Measurements from ENCODE around the gene MSX2.
A peak's percentile ranks its signal among the peaks of the same experiment; 100 is the strongest.
"Not testable (repeated sequence)": the region's sequence is repeated elsewhere in the genome, so short reads cannot be mapped to it uniquely, and the experiment has no call there.

Gene MSX2

GRCh38 chr5:174733836-174734235, 9.5 kb downstream of the MSX2 start:
- DNase-seq: no peak

GRCh38 chr5:174734571-174735497, 10.5 kb downstream of the MSX2 start:
- DNase-seq: no peak

DNA sequence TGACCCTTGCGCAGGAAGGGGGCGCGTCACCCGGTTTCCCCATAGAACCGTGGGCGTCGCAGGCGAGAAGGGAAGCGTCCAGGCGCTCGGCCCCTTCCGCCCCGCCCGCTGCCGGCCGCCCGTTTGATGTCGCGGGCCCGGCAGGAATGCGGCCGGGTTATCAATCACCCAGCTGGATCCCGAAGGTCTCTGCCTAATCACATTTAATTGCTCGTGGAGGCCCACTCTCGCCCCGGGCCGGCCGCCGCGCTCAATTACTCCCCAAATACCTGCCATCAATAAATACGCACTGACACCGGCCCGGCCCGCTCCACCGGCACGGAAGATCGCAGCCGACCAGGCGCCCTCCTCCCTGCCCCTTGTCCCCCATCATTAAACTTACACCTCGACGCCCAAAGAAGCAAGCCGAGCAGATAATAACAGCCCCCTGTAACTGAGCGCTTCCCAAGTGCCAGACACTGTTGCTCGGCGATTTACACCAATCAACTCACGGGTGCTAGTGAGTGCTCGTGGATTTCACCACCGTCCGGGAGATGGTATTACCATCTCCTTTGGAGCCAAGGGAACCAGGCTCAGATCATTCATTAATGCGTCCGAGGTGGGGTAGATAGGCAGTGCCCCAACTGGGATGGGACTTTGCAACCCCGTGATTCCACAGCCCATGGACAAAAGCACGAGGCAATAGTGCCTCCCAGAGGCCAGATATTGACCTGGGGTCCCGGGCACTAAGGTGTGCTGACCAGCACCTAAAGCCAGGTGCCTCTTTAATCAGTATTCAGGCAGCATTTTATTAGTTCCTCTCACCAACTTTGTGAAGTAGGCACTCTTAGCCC, 11.3 kb downstream of the MSX2 start:
- DNase-seq: no peak

GRCh38 chr5:174736331-174736721, 11.9 kb downstream of the MSX2 start:
- DNase-seq: peak; percentile 96

DNA sequence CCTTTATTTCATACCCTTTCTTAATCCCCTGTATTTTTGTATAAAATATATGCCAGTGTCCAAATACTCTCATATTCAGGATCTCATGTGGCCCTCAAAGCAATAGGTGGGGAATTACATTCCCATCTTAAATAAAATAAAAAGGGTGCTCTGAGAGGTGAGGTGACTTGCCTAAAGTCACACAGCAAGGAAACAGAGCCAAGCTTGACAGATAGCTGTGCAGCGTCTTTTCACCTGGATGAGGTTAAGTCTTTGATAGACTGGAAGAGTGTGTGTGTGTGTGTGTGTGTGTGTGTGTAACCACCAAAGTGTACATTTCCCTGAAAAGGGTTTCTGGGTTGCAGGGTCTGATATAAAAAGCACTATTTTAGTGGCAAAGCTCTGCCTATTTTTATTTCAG, 12.4 kb downstream of the MSX2 start:
- no peak for DNase-seq

DNA sequence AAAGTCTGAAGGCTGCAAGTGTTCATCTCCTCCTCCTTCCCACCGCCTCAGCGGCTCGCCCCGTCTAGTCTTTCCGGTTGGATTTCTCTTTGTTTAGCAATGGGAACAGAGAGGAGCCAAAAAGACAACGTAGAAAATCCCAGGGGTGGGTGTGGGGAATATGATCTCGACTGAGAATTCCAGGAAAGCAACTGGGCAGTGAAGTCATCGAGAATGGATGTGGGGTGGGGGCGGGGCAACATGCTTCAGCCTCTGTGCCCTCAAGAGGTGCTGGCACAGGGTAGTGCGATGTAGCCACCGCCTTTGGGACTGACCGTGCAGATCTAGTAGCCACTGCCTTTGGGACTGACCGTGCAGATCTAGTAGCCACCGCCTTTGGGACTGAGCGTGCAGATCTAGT, 12.9 kb downstream of the MSX2 start:
- DNase-seq: peak; percentile 86

GRCh38 chr5:174741352-174741751, 17.0 kb downstream of the MSX2 start:
- DNase-seq: no peak

DNA sequence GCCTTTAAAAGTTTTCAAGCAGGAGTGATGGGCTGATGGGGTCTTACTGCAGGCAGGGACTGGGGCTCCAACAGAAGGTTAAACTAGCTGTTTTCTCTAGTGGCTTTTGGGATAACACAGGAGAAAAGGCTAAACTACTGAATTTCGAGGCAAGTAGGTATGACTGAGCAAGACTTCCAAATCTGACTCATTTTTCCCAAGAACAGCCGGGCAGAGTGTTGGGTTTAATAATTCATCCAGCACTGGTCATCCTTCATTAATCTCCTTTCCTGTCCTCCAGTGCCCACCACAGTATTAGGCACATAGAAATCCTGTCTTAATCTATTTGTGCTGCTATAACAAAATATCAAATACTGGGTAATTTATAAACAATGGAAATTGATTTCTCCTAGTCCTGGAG, 20.5 kb downstream of the MSX2 start:
- DNase-seq: no peak

DNA sequence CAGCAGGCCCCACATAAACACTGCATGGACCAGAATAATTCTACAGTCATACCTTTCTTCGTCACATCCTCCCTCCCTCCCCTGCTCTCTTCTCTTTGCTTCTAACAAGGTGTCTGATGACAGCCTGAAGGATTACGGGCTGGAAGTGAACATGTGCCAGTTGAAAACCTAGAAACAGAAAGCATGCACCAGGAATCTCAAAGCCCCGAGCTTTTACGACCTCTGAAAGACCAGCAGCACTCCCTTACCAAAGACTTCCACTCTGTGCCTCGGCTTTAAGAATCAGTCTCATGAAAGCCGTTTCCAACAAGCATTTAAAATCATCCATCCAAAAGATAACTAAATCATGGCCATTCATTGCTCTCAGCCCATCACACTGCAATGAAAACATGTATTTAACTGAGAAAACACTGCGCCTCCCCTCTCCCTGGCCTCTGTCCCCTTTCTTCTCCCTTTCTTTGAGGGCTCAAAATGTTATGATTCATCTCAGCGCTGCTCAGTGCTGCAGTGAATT, 21.3 kb downstream of the MSX2 start:
- no peak for DNase-seq

DNA sequence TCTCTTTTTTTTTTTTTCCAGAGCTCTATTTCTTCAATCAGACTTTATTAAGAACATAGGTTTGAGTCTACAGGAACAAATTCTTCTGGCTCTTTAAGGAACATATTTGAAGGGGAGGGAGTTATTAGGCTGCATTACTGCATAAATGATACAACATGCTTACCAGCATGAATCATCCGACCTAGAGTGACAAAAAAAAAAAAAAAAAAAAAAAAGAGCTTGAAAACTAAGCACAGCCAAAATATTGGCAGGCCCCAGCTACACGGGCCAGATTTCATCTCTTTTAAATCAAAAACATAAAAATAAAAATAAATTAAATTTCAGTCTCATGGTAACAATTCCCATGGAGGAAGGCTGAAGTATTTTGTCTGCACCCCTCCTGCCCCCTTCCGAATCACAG, 26.3 kb downstream of the MSX2 start:
- DNase-seq: peak; percentile 91

GRCh38 chr5:174751154-174752000, 27.0 kb downstream of the MSX2 start:
- peak; percentile 30 for DNase-seq

DNA sequence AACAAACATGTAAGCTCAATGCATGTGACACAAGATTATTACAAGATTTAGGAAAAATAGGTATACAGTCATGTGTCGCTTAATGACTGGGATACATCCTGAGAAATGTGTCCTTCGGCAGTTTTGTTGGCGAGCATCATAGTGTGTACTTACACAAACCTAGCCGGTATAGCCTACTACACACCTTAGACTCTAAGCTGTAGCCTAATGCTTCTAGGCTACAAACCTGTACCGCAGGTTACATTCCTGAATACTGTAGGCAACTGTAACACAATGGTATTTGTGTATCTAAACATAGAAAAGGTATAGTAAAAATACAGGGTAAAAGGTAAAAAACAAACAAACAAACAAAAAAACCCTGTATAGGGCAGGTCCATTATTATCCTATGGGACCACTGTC, 27.7 kb downstream of the MSX2 start:
- no peak for DNase-seq

DNA sequence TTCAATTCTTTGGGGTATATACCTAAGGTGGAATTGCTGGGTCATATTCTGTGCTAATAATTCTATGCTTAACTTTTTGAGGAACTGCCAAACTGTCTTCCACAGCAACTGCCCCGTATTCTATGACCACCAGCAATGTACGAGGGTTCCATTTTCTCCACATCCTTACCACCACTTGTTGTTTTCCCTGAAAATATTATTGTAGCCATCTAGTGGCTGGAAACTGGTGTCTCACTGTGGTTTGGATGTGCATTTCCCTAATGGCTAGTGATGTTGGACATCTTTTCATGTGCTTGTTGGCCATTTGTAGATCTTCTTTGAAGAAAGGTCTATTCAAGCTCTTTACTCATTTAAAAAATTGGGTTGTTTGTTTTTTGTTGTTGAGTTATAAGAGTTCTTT, 30.7 kb downstream of the MSX2 start:
- peak; percentile 52 for DNase-seq

DNA sequence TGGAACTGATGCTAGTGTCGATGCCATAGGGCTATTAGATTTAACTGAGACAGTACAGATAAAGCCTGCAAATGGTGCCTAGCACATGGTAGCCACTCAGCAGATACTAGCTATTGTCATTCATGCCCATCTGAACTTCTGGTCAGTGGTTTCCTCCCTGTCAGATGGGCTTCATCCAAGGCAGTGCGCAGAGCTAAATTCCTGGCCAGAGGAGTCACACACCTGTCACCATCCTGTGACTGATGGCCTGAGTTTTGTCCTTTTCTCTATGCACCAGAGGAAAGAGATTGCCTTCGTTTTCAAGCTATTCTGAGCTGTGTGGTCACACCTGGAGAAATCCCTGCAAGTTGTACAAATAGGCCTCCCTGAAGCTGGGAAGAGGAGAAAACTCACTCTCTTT, 34.7 kb downstream of the MSX2 start:
- DNase-seq: no peak

- DNase-seq: peak; percentile 91
Observed at GRCh38 chr5:174760721-174761120, 36.3 kb downstream of the MSX2 start.

DNA sequence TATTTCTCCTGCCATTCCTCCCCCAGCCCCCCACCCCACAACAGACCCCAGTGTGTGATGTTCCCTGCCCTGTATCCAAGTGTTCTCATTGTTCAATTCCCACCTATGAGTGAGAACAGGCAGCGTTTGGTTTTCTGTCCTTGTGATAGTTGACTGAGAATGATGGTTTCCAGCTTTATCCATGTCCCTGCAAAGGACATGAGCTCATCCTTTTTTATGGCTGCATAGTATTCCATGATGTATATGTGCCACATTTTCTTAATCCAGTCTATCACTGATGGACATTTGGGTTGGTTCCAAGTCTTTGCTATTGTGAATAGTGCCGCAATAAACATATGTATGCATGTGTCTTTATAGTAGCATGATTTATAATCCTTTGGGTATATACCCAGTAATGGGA, 37.0 kb downstream of the MSX2 start:
- DNase-seq: not testable (repeated sequence)

- no peak for DNase-seq
Observed at GRCh38 chr5:174764309-174764708, 39.9 kb downstream of the MSX2 start.

DNA sequence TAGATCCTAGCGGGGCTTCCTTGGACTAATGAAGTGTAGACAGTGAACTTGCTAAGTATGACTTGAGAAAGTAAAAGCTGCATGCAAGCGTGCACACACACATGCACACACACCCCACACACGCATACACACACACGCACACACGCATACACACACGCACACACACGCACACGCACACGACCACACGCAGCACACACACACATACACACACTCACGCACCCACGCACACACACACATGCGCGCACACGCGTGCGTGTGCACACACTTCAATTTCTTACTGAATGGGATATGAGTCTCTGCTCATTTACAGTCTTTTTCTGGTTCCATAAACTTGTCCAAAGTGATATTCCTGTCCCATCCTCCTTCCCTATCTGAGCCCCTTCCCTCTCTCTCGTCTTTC, 41.2 kb downstream of the MSX2 start:
- no peak for DNase-seq

DNA sequence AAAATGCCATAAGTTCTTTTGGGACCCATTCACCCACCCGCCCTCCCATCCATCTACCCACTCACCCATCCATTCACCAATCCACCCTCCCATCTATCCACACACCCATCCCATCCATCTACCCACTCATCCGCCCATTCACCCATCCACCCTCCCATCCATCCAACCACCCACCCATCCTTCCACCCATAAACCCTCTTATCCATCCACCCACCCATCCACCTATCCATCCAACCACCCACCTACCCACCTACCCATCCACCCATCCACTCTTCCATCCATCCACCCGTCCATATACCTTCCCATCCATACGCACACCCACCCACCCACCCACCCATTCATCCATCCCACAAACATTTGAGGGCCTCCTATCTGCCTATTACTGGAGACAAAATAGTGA, 43.3 kb downstream of the MSX2 start:
- DNase-seq: no peak

GRCh38 chr5:174769005-174769404, 44.6 kb downstream of the MSX2 start:
- DNase-seq: no peak

GRCh38 chr5:174773371-174773770, 49.0 kb downstream of the MSX2 start:
- DNase-seq: no peak

GRCh38 chr5:174775081-174775480, 50.7 kb downstream of the MSX2 start:
- DNase-seq: peak; percentile 55

GRCh38 chr5:174777111-174777510, 52.7 kb downstream of the MSX2 start:
- DNase-seq: no peak
